BE2C (cell line): ENCODE measurements around the gene SORL1.

Source experiments
- DNase-seq: peaks from one replicate; pipeline ENCODE4 v3.0.0-alpha.2; 2020
- H3K27me3 ChIP-seq: fragments of 250-450 bp; sonication (Bioruptor Pico); 2 replicates; pipeline ENCODE4 v1.5.1; 2020; ENCODE audit warnings: mild to moderate bottlenecking
- H3K36me3 ChIP-seq: fragments of 250-450 bp; sonication (Bioruptor Pico); 2 replicates; pipeline ENCODE4 v1.5.1; 2020; ENCODE audit warnings: mild to moderate bottlenecking
- H3K4me1 ChIP-seq: fragments of 250-450 bp; sonication (Bioruptor Pico); 2 replicates; pipeline ENCODE4 v1.5.1; 2020
- H3K4me3 ChIP-seq: 2 replicates; pipeline ENCODE4 v1.5.1; 2011; ENCODE audit warnings: low read depth, low read length
- H3K9me3 ChIP-seq: fragments of 250-450 bp; sonication (Bioruptor Pico); 2 replicates; pipeline ENCODE4 v1.5.1; 2020
- CTCF ChIP-seq: IDR thresholded peaks from 2 replicates; pipeline ENCODE4 v1.5.1; 2012; ENCODE audit warnings: mild to moderate bottlenecking, low read depth, low read length

Gene SORL1

GRCh38 chr11:121524233-121524631 is 72.1 kb downstream of the SORL1 start:
- no peak for DNase-seq
- TF ChIP-seq CTCF, result no peak
- no peak overlapping the region for H3K4me3 ChIP-seq
- no peaks in the 10 kb centered on the region for H3K4me1 ChIP-seq
- H3K36me3 ChIP-seq, result no peaks in the 10 kb centered on the region; the same call in 1 of the 2 replicates
- H3K27me3 ChIP-seq, result no peaks in the 10 kb centered on the region
- no peaks in the 10 kb centered on the region for H3K9me3 ChIP-seq

GRCh38 chr11:121525376-121525775 is 73.3 kb downstream of the SORL1 start:
- Histone ChIP-seq H3K36me3 (no peaks in the 10 kb centered on the region; the same call in 1 of the 2 replicates), H3K9me3 (no peaks in the 10 kb centered on the region), H3K27me3 (no peaks in the 10 kb centered on the region), H3K4me1 (no peaks in the 10 kb centered on the region), H3K4me3 (no peak overlapping the region)
- no peak for TF ChIP-seq CTCF
- no peak for DNase-seq

GRCh38 chr11:121530257-121530656 is 78.1 kb downstream of the SORL1 start:
- Histone ChIP-seq H3K9me3 (no peaks in the 10 kb centered on the region), H3K36me3 (no peaks in the 10 kb centered on the region; the same call in none of the 2 replicates), H3K4me1 (no peaks in the 10 kb centered on the region), H3K27me3 (no peaks in the 10 kb centered on the region), H3K4me3 (no peak overlapping the region)
- TF ChIP-seq CTCF, result no peak
- no peak for DNase-seq

GRCh38 chr11:121533601-121534000 is 81.5 kb downstream of the SORL1 start:
- no peaks in the 10 kb centered on the region for H3K9me3 ChIP-seq
- no peaks in the 10 kb centered on the region for H3K27me3 ChIP-seq
- no peaks in the 10 kb centered on the region for H3K4me1 ChIP-seq
- TF ChIP-seq CTCF, result no peak
- no peak for DNase-seq
- H3K36me3 ChIP-seq, result no peaks in the 10 kb centered on the region; the same call in 1 of the 2 replicates
- no peak overlapping the region for H3K4me3 ChIP-seq

- no peaks in the 10 kb centered on the region; the same call in 1 of the 2 replicates for H3K36me3 ChIP-seq
- no peak overlapping the region for H3K4me3 ChIP-seq
- H3K9me3 ChIP-seq, result no peaks in the 10 kb centered on the region
- H3K27me3 ChIP-seq, result no peaks in the 10 kb centered on the region
- peaks cover 4% of the 10 kb centered on the region; the same call in 1 of the 2 replicates for H3K4me1 ChIP-seq
- DNase-seq, result no peak
- no peak for TF ChIP-seq CTCF
Measured at GRCh38 chr11:121534131-121535093, 82.3 kb downstream of the SORL1 start.
